ENCODE data around the gene CD2AP.

GRCh38 chr6:47502920-47503319 lies 25.3 kb downstream of the CD2AP start:
- TF ChIP-seq EZH2 (IDR thresholded peaks at IDR 0.05; ENCODE audit: insufficient read depth, poor library complexity, severe bottlenecking) (no peak), EZH2phosphoT487 (IDR thresholded peaks at IDR 0.05; ENCODE audit: insufficient read depth, low read depth) (no peak)
